CD1c-positive myeloid dendritic cell (primary cell): ENCODE results near the gene ABCA4.
"Not testable (repeated sequence)": the region's sequence is repeated elsewhere in the genome, so short reads cannot be mapped to it uniquely, and the experiment has no call there.

Experiments used
- DNase-seq: peaks from one replicate; pipeline ENCODE4 v3.0.0-alpha.2; 2016; ENCODE audit errors: extremely low spot score

The ABCA4 gene

DNA sequence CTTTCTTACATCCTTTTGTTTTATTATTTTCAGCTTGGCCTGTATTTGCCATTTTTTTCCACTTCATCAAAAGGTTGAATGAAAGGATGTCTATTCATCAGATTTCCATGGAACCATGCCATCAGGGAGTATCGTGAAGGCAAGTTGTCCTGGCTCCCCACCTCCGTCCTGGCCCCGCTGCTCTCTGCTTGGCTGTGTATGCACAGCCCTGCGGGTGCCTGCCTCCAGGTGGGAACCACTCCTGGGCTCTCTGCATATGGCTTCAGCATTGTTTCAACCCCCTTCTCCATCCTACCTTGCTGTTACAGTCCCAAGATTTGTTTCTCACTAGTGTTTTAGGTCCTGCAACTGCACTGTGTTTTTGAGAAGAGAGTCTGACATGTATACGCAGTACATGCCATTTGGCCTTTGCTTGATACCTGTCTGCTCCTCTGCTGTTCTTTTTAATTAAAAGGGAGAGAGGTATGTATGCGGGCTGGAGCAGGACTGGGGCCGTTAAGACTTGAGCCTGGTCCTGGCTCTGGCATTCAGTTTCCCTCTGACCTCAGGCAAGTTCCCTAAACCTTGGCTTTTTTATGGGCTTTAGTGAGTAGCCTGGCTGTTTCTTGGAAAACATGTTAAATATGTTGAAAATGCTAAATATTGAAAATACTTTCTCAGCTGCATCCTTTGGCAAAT is 141.8 kb downstream of the ABCA4 start:
- DNase-seq, result no peak

GRCh38 chr1:93977598-93977945 is 143.4 kb downstream of the ABCA4 start:
- no peak for DNase-seq

DNA sequence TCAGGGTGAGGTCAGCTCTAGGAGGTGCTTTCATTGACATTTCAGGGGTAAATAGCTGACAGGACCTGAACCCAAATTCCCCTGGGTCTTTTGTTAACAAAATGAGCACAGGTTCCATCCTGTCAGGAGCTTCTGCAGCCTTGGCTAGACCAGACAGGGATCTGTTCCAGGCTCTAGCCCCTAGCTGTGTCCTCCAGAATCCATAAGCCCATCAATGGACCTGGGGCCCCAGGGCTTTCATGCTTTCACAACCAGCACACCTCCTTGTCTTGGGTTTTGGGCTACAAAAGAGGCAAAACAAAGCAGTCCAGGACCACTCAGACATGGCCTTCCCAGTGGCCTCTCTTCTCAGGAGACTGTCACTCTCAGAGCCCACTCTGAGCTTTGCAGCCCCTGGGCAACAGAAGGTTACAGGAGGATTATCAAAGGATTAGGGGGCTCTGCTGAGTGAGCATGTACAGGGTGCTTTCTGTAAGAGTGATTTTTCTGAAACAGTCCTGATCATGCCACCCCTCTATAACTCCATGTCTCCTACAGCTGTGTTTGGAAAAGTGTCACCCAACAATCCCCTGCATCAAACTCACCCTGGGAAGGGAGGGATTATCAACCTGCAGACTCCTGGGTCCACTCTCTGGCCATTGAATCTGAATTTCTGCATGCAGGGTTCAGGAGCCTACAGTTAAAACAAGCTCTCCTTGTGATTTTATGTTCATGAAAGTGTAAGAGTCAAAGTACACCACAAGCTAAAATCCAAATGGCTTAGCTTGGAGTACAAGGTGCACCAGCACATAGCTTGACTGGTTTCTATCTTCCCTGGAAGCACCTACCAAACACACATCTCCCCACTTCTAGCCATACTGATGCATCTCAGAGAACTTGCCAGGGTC is 144.0 kb downstream of the ABCA4 start:
- no peak for DNase-seq

DNA sequence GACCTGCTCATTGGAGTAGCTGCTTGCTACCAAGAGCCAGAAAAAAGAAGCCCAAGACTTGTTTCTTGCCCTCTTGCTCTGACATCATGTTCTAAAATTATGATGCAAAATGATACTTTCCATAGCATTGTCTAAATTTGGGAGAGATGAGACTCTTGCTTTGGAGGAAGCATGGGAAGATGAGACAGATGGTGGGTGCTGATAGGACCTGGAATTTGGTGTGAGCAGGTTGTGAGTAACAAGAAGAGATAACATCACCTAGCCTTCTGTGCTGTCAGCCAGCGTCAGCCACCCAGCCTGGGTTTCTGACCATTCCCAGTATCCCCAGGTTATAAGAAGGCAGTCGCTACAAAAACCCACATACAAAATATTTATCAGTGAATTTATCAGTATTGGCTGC is 144.7 kb downstream of the ABCA4 start:
- no peak for DNase-seq

GRCh38 chr1:93972341-93972740 is 148.6 kb downstream of the ABCA4 start:
- no peak for DNase-seq

DNA sequence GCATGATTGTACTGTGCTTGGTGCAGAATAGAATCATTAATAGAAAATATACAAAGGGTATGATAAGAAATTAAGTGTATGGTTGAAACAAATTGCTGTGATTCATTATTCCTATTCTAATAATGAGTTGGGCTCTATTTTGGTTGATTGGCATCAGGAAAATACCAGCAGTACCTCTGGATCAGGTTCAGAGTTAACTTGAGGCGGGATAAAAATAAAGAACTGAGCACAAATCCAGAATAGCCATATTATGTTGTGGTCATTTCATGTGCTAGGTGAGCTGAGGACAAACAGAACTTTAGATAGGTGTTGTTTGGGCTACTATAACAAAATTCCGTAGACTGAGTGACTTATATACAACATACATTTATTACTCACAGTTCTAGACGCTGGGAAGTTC is 151.1 kb downstream of the ABCA4 start:
- DNase-seq, result no peak

GRCh38 chr1:93969371-93969770 is 151.6 kb downstream of the ABCA4 start:
- DNase-seq, result no peak

GRCh38 chr1:93967306-93967705 is 153.6 kb downstream of the ABCA4 start:
- no peak for DNase-seq

- DNase-seq, result no peak
Measured at GRCh38 chr1:93965888-93966287, 155.1 kb downstream of the ABCA4 start.

GRCh38 chr1:93965256-93965655 is 155.7 kb downstream of the ABCA4 start:
- no peak for DNase-seq

DNA sequence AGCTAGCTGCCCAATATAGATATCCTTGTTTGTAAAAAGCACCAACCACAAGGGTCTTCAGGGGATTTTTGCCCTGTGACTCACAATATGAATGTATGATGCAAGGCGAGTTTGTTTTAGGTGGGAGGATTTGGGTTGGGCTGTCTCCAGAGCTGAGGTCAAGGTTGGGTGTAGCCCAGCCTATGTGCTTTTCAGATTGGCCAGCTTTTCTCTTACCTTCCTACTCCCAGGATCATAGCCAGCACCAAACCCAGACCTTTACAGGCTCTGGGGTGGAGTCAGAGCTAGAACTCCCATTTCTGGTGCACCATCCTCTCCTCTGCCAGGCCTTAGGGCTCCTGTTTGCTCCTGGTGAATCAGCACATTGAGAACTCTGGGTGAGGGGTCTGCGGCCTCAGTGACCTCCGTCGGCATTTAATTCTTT is 156.2 kb downstream of the ABCA4 start:
- DNase-seq, result no peak

GRCh38 chr1:93964096-93964776 is 156.7 kb downstream of the ABCA4 start:
- no peak for DNase-seq

- no peak for DNase-seq
Measured at GRCh38 chr1:93963585-93963984, 157.4 kb downstream of the ABCA4 start.

- DNase-seq, result no peak
Measured at GRCh38 chr1:93961906-93962305, 159.0 kb downstream of the ABCA4 start.

DNA sequence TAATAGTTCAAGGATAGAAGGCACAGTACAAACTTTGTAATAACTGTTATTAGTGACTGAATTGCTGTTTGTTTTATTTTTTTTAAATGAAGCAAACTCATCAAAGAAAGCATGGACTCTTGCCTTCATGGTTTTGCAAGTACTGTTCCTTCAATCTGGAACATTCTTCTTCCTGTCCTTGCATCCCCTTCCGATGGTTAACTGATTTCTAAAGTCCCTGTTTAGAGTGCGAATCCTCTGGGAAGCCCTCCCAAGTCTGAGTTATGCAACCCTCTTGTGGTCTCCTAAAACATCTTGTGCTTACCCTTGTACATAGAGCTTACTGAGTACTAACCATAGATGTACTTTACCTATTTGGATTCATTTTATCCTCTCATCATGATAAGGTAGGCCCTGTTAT is 159.5 kb downstream of the ABCA4 start:
- DNase-seq, result no peak

DNA sequence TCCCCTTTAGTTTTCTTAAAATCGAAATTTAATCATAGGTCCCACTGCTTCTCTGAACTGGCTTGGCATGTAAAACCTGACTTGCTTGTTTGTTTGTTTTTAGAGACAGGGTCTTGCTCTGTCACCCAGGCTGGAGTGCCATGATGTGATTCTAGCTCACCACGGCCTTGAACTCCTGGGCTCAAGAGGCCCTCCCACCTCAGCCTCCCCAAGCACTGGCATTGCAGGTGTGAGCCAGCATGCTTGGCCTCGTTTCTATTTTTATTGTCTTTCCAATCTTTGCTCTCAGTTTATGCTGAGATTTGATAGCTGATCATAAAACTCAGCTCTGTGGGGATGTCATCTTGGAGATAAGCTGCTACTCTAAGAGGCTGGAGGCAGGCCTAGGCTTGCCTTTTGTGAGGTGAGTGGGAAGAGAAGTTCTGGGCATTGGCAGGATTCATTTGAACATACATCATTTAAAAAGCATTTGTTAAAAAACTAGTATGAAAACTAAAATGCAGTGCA is 160.3 kb downstream of the ABCA4 start:
- DNase-seq, result no peak

DNA sequence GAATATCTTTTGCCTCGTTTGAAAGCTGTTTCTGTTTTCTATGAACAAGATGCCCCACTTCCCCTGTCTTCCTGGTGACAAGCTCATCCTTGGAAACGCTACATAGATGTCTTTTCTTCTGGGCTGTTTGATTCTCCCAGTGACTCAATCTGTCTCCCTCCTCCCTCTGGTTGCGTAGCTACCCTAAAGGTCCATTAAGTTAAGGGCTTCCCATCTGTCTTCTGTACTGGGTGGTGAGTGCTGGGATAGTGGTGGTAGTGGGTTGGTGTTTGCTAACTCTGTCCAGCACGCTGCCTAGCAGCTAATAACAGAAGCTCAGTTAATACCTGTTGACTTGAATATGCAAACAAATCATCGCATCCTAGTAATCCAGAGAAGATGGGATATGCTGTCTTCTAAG is 161.5 kb downstream of the ABCA4 start:
- DNase-seq, result no peak

- no peak for DNase-seq
Measured at GRCh38 chr1:93958726-93959100, 162.2 kb downstream of the ABCA4 start.

DNA sequence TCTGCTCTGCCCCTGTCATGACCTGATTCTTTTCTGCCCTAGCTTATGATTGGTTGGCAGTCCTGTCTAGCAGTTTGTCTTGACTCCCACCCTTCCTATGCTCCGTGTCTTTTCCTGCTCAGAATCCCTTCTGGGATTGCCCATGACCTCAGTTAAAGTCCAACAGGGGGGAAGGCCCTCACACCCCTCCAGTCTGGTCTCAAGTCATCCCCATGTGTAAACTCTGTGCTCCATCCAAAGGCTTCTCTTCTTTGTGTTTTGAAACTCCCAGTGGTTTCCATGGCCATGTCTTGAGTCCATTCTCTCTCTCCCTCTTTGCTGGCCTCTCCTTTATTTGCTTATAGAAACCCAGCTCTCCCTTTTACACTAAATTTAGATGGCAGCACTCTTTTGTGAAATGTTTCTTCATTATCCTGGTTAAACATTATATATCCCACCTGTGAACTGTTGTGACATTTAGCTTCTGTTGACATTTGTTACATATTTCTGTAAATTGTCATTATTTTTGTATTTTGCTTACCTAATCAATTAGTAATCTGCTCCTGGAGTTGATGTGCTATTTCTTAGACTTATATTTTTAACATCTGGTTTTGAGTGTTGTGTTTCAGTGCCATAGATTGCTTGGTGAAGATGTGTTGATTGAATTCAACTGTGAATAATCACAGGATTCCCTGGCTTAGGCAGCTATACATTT is 162.8 kb downstream of the ABCA4 start:
- DNase-seq, result no peak

DNA sequence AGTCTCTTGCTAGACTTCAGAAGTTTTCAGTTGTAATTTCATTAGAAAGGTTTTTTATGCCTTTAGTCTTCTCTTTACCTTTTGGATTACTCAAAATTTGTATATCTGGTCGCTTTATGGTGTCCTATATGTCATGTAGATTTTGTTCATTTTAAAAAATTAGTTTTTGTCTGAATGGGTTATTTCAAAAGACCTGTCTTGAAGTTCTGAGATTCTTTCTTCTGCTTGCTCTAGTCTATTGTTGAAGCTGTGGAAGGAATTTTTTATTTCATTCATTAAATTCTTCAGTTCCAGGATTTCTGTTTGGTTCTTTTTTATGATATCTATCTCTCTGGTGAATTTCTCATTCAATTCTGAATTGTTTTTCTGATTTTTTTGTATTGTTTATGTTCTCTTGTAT is 165.2 kb downstream of the ABCA4 start:
- DNase-seq, result no peak

DNA sequence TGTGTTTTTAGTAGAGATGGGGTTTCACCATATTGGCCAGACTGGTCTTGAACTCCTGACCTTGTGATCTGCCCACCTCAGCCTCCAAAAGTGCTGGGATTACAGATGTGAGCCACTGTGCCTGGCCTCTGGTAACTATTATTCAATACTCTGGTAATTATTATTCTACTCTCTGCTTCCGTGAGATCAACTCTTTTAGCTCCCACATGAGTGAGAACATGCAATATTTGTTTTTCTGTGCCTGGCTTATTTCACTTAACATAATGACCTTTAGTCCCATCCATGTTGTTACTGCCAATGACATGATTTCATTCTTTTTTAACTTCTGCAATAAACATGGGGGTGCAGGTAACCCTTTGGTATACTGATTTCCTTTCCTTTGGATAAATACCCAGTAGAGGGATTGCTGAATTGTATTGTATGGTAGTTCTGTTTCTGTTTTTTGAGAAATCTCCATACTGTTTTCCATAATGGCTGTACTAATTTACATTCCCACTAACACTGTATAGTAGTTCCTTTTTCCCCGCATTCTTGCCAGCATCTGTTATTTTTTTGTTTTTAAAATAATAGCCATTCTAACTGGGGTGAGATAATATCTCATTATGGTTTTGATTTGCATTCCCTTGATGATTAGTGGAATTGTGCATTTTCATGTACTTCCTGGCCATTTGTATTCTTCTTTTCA is 173.8 kb downstream of the ABCA4 start:
- not testable (repeated sequence) for DNase-seq
